ENCODE results near the gene LRRFIP1. TPM values are rescaled to one million over a fixed set of nuclear protein-coding genes. Genes with fewer than 3 reads are reported as not detected.

Gene LRRFIP1
- total and polyA plus RNA-seq, 2 donors (not counting 3 experiments of a cell fraction or from before 2014, with no cell fraction given): 39.2 to 179 TPM

DNA sequence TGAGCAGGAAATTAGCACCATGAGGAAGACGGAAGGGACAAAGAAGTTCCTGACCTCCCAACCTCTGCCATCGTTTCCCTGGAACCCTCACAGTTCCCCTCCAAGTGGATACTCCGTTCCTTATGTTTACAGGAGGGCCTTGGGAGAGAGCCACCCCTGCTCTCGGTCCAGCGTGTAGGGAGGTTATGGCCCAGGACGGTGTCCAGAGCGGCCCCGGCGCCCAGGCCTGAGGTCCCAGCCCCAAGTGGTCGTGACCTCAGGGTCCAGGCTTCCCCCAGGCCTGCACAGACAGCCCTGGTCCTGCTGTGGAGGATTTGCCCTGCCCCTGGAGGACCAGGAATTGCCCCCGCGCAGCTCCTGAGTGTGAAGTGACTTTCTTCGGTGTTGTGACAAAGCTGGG is 109.4 kb downstream of the LRRFIP1 start:
- ChIA-PET POLR2A (no interaction called here), CTCF (interaction anchor here (1.0 kb wide), 2 partner anchors 50 to 64 kb away, joined by 3 to 4 read pairs; no protein-coding TSS in a partner anchor)
- Histone ChIP-seq H3K27ac (ENCODE audit: insufficient read depth, low read depth, low read length) (no peak overlapping the region), H3K9me1 (replicated peaks; ENCODE audit: control insufficient read depth, extremely low read depth, insufficient read depth, low read length) (no peaks in the 10 kb centered on the region), H3K79me2 (ENCODE audit: control insufficient read depth, insufficient read depth, low read length) (peaks cover 71% of the 10 kb centered on the region), H3K9ac (replicated peaks; ENCODE audit: extremely low read depth, insufficient read depth, low read length) (no peak overlapping the region), H3K27me3 (ENCODE audit: control insufficient read depth in 2 of 2, insufficient read depth in 2 of 2, low read length in 2 of 2) (no peaks in the 10 kb centered on the region), H3K36me3 (ENCODE audit: control insufficient read depth in 2 of 2, extremely low read depth in 1 of 2, insufficient read depth in 2 of 2, low read length in 2 of 2) (no peaks in the 10 kb centered on the region), H3K4me1 (ENCODE audit: control insufficient read depth, extremely low read depth, insufficient read depth, low read length) (peaks cover 40% of the 10 kb centered on the region), H3K4me3 (replicated peaks in 1 of 3; ENCODE audit: insufficient read depth in 1 of 3, low read depth in 1 of 3, low read length in 3 of 3) (no peak overlapping the region), H3K9me3 (replicated peaks; ENCODE audit: control insufficient read depth, insufficient read depth, low read length) (no peaks in the 10 kb centered on the region), H3K4me2 (ENCODE audit: insufficient read depth, low read length) (no peak overlapping the region), H2AFZ (ENCODE audit: low read depth, low read length) (no peak overlapping the region), H4K20me1 (replicated peaks; ENCODE audit: control insufficient read depth, extremely low read depth, insufficient read depth, low read length) (no peaks in the 10 kb centered on the region)
- no TSS peak for BruUV-seq (replicated peaks)
- intact Hi-C loops (cut with micrococcal nuclease): no loop called here
- no peak for DNase-seq (ENCODE audit: low read depth, low spot score)
- no peak for FAIRE-seq
- TF ChIP-seq POLR2AphosphoS5 (IDR thresholded peaks at IDR 0.05; ENCODE audit: insufficient read depth, low read depth, low read length) (no peak), FOS (IDR thresholded peaks at IDR 0.05; ENCODE audit: borderline replicate concordance, insufficient read depth, low read length) (no peak), GATA2 (IDR thresholded peaks at IDR 0.05; ENCODE audit: insufficient read depth, insufficient read length, low read depth, low read length) (no peak), MYC (IDR thresholded peaks at IDR 0.05; ENCODE audit: low read depth, low read length) (no peak), EZH2 (IDR thresholded peaks at IDR 0.05; ENCODE audit: borderline replicate concordance, low read depth, low read length, severe bottlenecking) (no peak), JUN (IDR thresholded peaks at IDR 0.05; ENCODE audit: borderline replicate concordance, insufficient read depth, insufficient read length, low read depth) (no peak), POLR2A (IDR thresholded peaks at IDR 0.05; ENCODE audit: low read depth, low read length) (no peak)
- TF ChIP-seq, protein P1, sequence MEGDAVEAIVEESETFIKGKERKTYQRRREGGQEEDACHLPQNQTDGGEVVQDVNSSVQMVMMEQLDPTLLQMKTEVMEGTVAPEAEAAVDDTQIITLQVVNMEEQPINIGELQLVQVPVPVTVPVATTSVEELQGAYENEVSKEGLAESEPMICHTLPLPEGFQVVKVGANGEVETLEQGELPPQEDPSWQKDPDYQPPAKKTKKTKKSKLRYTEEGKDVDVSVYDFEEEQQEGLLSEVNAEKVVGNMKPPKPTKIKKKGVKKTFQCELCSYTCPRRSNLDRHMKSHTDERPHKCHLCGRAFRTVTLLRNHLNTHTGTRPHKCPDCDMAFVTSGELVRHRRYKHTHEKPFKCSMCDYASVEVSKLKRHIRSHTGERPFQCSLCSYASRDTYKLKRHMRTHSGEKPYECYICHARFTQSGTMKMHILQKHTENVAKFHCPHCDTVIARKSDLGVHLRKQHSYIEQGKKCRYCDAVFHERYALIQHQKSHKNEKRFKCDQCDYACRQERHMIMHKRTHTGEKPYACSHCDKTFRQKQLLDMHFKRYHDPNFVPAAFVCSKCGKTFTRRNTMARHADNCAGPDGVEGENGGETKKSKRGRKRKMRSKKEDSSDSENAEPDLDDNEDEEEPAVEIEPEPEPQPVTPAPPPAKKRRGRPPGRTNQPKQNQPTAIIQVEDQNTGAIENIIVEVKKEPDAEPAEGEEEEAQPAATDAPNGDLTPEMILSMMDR (IDR thresholded peaks at IDR 0.05; ENCODE audit: extremely low read depth in 1 of 2, insufficient read depth in 1 of 2, low read depth in 1 of 2, low read length in 2 of 2): no peak
- TF ChIP-seq, protein P2, sequence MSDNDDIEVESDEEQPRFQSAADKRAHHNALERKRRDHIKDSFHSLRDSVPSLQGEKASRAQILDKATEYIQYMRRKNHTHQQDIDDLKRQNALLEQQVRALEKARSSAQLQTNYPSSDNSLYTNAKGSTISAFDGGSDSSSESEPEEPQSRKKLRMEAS (IDR thresholded peaks at IDR 0.05; ENCODE audit: insufficient read depth, insufficient read length): no peak
- dilution Hi-C loops (cut with MboI; ENCODE audit: extremely low pct_ligation_motif_present, low sequenced_read_pairs): no loop called here

Data from endothelial cell of umbilical vein (primary cell).